Esophagus squamous epithelium (tissue), 4 donors: ENCODE measurements around the gene DEPDC7.

ENCODE experiments used
- POLR2A ChIP-seq, 4 donors: fragments of 450-650 bp; IDR thresholded peaks; one replicate each; pipeline ENCODE4 v1.6.1; 2017; ENCODE audit warnings: antibody characterized with exemption in 4 of 4, mild to moderate bottlenecking in 4 of 4, moderate library complexity in 3 of 4
- TF ChIP-seq, protein P1 (sequence below), 6 experiments: fragments of 450-650 bp in 4 of 6; fragments of 200-600 bp in 2 of 6; sonication (generic) in 2 of 6; IDR thresholded peaks; one replicate each; pipeline ENCODE4 v1.5.1; 2016 to 2019; ENCODE audit warnings: antibody characterized with exemption in 6 of 6, mild to moderate bottlenecking in 4 of 6, moderate library complexity in 4 of 6

DNA sequence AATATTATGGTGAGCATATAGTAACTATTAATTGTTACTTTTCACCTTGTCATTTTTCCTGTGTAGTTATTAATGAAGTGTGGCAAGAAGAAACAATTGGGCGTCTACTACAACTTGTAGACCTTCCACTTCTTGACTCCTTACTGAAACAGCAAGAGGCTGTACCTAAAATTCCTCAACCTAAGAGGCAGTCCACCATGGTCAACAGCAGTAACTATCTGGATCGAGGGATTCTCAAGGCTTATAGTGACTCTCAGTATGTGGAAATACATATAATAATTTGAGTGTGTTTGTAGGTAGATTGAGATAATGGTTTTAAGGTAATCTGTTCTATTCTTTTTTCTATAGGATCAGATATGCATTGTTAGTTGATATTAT is 12.8 kb downstream of the DEPDC7 start:
- TF ChIP-seq POLR2A (IDR thresholded peaks at IDR 0.05): no peak
- TF ChIP-seq, protein P1, sequence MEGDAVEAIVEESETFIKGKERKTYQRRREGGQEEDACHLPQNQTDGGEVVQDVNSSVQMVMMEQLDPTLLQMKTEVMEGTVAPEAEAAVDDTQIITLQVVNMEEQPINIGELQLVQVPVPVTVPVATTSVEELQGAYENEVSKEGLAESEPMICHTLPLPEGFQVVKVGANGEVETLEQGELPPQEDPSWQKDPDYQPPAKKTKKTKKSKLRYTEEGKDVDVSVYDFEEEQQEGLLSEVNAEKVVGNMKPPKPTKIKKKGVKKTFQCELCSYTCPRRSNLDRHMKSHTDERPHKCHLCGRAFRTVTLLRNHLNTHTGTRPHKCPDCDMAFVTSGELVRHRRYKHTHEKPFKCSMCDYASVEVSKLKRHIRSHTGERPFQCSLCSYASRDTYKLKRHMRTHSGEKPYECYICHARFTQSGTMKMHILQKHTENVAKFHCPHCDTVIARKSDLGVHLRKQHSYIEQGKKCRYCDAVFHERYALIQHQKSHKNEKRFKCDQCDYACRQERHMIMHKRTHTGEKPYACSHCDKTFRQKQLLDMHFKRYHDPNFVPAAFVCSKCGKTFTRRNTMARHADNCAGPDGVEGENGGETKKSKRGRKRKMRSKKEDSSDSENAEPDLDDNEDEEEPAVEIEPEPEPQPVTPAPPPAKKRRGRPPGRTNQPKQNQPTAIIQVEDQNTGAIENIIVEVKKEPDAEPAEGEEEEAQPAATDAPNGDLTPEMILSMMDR (IDR thresholded peaks at IDR 0.05): no peak
